ENCODE measurements around the gene POLR2J2. TPM values are rescaled to one million over a fixed set of nuclear protein-coding genes. Genes with fewer than 3 reads are reported as not detected.
"Not testable (repeated sequence)": the region's sequence is repeated elsewhere in the genome, so short reads cannot be mapped to it uniquely, and the experiment has no call there.

POLR2J2 gene
- polyA plus RNA-seq, 3 donors, result 1.1 to 2.6 (median 1.6) TPM

- 85 to 100% (median 85%) methylated on average over 1 of the region's 2 CpGs for WGBS, 3 donors
- not testable (repeated sequence) for H3K27ac ChIP-seq (ENCODE audit: low read depth, low read length)
Observed at GRCh38 chr7:102675545-102675944, 4.1 kb upstream of the POLR2J2 start.

- WGBS, 3 donors, result no CpG with 5 or more reads among the region's 9 CpGs
- not testable (repeated sequence) for H3K27ac ChIP-seq (ENCODE audit: low read depth, low read length)
Observed at GRCh38 chr7:102673447-102674067, 2.1 kb upstream of the POLR2J2 start.

GRCh38 chr7:102671956-102672307, 469 bp upstream of the POLR2J2 start:
- WGBS, 3 donors, result no CpG with 5 or more reads among the region's 9 CpGs
- H3K27ac ChIP-seq (ENCODE audit: low read depth, low read length), result not testable (repeated sequence)

- H3K27ac ChIP-seq (ENCODE audit: low read depth, low read length), result not testable (repeated sequence)
- WGBS, 3 donors, result 90 to 98% (median 93%) methylated on average over 7 to 9 of the region's 14 CpGs
Observed at GRCh38 chr7:102667523-102667922, 3.9 kb downstream of the POLR2J2 start.

- no CpG with 5 or more reads among the region's 16 CpGs for WGBS, 3 donors
- H3K27ac ChIP-seq (ENCODE audit: low read depth, low read length), result not testable (repeated sequence)
Observed at GRCh38 chr7:102666850-102667249, 4.6 kb downstream of the POLR2J2 start.

- H3K27ac ChIP-seq (ENCODE audit: low read depth, low read length), result not testable (repeated sequence)
- 73 to 86% (median 82%) methylated on average over 4 of the region's 11 CpGs for WGBS, 3 donors
Observed at GRCh38 chr7:102664765-102665164, 6.7 kb downstream of the POLR2J2 start.

GRCh38 chr7:102649924-102650323, 21.5 kb downstream of the POLR2J2 start, which contains the start of gene SPDYE2B:
TSS of gene SPDYE2B (plus strand) at chr7:102650319. CDS start at chr7:102652349, 2,030 bp downstream.
- not testable (repeated sequence) for H3K27ac ChIP-seq (ENCODE audit: low read depth, low read length)
- WGBS, 3 donors, result no CpG with 5 or more reads among the region's 4 CpGs

- not testable (repeated sequence) for H3K27ac ChIP-seq (ENCODE audit: low read depth, low read length)
- WGBS, 3 donors, result 96 to 99% (median 98%) methylated on average over 5 of the region's 7 CpGs
Observed at GRCh38 chr7:102647813-102648212, 23.6 kb downstream of the POLR2J2 start.

- no CpG with 5 or more reads among the region's 1 CpG for WGBS, 3 donors
- H3K27ac ChIP-seq (ENCODE audit: low read depth, low read length), result not testable (repeated sequence)
Observed at GRCh38 chr7:102643404-102643803, 28.1 kb downstream of the POLR2J2 start.

- WGBS, 3 donors, result no CpG with 5 or more reads among the region's 9 CpGs
- H3K27ac ChIP-seq (ENCODE audit: low read depth, low read length), result not testable (repeated sequence)
Observed at GRCh38 chr7:102642691-102643090, 28.8 kb downstream of the POLR2J2 start, which contains the start of gene UPK3BL1. TSS of gene UPK3BL1 (minus strand) at chr7:102642791. CDS start at chr7:102642741, 50 bp downstream.

GRCh38 chr7:102638848-102639247, 32.6 kb downstream of the POLR2J2 start:
- 88 to 93% (median 91%) methylated on average over 6 to 7 of the region's 11 CpGs for WGBS, 3 donors
- H3K27ac ChIP-seq (ENCODE audit: low read depth, low read length), result not testable (repeated sequence)

GRCh38 chr7:102636956-102637355, 34.5 kb downstream of the POLR2J2 start:
- H3K27ac ChIP-seq (ENCODE audit: low read depth, low read length), result not testable (repeated sequence)
- 89 to 99% (median 92%) methylated on average over 5 to 8 of the region's 13 CpGs for WGBS, 3 donors

GRCh38 chr7:102635354-102635753, 36.1 kb downstream of the POLR2J2 start:
- WGBS, 3 donors, result 80% methylated on average over 3 of the region's 5 CpGs; no CpG with 5 or more reads in 1 of the 3 donors
- H3K27ac ChIP-seq (ENCODE audit: low read depth, low read length), result not testable (repeated sequence)

GRCh38 chr7:102634299-102634698, 37.2 kb downstream of the POLR2J2 start:
- WGBS, 3 donors, result 44 to 90% (median 51%) methylated on average over 2 of the region's 6 CpGs

GRCh38 chr7:102630622-102631021, 40.8 kb downstream of the POLR2J2 start:
- WGBS, 3 donors, result 48 to 92% (median 59%) methylated on average over 4 to 6 of the region's 9 CpGs
- not testable (repeated sequence) for H3K27ac ChIP-seq (ENCODE audit: low read depth, low read length)

More at GRCh38 chr7:102634299-102634698, 37.2 kb downstream of the POLR2J2 start:
- H3K27ac ChIP-seq (ENCODE audit: low read depth, low read length), result not testable (repeated sequence)

GRCh38 chr7:102627271-102627904, 44.1 kb downstream of the POLR2J2 start:
- WGBS, 3 donors, result no CpG with 5 or more reads among the region's 8 CpGs
- not testable (repeated sequence) for H3K27ac ChIP-seq (ENCODE audit: low read depth, low read length)

GRCh38 chr7:102618122-102618521, 53.3 kb downstream of the POLR2J2 start:
- not testable (repeated sequence) for H3K27ac ChIP-seq (ENCODE audit: low read depth, low read length)
- WGBS, 3 donors, result 83 to 94% (median 84%) methylated on average over 4 to 5 of the region's 8 CpGs

GRCh38 chr7:102616507-102617125, 54.8 kb downstream of the POLR2J2 start, which contains the start of gene RASA4:
TSS of gene RASA4 (minus strand) at chr7:102616756. CDS start at chr7:102616689, 67 bp downstream.
- H3K27ac ChIP-seq (ENCODE audit: low read depth, low read length), result not testable (repeated sequence)
- 0 to 1% (median 1%) methylated on average over 9 to 20 of the region's 62 CpGs for WGBS, 3 donors

All from adipose tissue (tissue), 3 donors.